Coronary artery (tissue), 2 donors: ENCODE results near the gene FRMD4A.

ENCODE experiments used
- DNase-seq: peaks from one replicate; pipeline ENCODE4 v3.0.0-alpha.2; 2017; ENCODE audit warnings: low spot score
- H3K27ac ChIP-seq, 2 donors: fragments of 200-600 bp; sonication (generic); one replicate each; pipeline ENCODE4 v1.5.1; 2016 to 2019
- H3K4me3 ChIP-seq: fragments of 200-600 bp; sonication (generic); 2 replicates; pipeline ENCODE4 v1.5.1; 2016; ENCODE audit warnings: mild to moderate bottlenecking, moderate library complexity
- TF ChIP-seq, protein P1 (sequence below): fragments of 200-600 bp; sonication (generic); IDR thresholded peaks from one replicate; pipeline ENCODE4 v1.5.1; 2019; ENCODE audit warnings: antibody characterized with exemption

The FRMD4A gene

DNA sequence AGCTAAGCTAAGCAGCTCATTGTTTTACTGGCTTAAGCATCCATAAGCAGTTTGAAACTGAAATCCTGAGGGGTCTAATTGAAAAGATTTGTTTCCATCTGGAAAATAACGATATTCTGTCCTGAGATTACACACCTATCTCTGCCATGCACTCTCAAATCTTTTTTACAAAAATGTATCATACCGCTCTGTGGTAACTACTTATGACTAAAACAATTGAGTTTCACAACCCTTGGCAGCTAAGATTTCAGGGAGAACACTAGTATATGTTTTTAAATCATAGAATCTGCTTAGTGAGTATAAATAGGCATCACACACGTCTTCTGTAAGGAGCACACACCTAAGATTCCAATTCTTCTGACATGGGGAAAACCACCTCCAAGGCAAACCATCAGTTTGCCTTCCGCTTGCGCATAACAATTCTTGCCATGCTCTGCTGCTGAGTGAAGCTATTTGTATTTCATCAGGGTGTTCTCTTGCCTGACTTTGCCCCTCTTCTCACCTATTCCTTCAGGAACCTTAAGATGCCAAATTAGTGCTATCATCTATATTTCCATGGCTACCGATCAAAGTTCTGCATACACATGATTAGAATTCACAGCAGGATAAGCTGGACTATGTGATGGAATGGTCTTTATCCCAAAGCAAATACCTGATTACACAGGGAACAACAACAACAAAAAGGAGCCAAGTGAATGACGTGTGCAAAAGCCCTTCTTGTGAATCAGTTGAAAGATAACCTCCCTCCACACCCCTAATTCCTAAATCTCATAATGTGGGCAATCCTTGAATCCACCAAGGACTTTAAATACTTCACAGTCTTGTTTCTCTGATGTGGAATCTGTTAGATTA lies 703.0 kb downstream of the FRMD4A start:
- TF ChIP-seq, protein P1, sequence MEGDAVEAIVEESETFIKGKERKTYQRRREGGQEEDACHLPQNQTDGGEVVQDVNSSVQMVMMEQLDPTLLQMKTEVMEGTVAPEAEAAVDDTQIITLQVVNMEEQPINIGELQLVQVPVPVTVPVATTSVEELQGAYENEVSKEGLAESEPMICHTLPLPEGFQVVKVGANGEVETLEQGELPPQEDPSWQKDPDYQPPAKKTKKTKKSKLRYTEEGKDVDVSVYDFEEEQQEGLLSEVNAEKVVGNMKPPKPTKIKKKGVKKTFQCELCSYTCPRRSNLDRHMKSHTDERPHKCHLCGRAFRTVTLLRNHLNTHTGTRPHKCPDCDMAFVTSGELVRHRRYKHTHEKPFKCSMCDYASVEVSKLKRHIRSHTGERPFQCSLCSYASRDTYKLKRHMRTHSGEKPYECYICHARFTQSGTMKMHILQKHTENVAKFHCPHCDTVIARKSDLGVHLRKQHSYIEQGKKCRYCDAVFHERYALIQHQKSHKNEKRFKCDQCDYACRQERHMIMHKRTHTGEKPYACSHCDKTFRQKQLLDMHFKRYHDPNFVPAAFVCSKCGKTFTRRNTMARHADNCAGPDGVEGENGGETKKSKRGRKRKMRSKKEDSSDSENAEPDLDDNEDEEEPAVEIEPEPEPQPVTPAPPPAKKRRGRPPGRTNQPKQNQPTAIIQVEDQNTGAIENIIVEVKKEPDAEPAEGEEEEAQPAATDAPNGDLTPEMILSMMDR = no peak
- no peak overlapping the region for H3K4me3 ChIP-seq
- DNase-seq = no peak
- H3K27ac ChIP-seq = no peak overlapping the region

DNA sequence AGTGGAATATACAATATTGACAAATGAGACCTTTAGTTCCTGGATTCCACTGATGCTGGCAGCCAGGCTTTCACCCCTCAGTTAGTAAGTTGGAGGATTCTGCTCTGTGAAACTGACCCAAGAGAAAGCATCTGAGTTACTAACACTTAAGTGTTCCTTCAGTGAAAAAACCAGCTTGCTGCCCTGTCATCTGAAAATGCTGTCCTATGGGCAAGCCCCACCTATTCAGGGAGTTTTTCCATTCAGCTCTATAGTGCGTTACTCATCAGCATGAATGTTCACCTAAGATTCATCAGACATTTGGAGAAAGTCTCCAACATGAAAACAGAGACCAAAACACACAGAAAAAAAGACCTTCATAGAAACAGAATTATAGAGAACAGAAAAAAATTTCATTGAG lies 706.1 kb downstream of the FRMD4A start:
- Histone ChIP-seq H3K27ac (no peak overlapping the region), H3K4me3 (no peak overlapping the region)
- no peak for DNase-seq
- TF ChIP-seq, protein P1 = no peak

DNA sequence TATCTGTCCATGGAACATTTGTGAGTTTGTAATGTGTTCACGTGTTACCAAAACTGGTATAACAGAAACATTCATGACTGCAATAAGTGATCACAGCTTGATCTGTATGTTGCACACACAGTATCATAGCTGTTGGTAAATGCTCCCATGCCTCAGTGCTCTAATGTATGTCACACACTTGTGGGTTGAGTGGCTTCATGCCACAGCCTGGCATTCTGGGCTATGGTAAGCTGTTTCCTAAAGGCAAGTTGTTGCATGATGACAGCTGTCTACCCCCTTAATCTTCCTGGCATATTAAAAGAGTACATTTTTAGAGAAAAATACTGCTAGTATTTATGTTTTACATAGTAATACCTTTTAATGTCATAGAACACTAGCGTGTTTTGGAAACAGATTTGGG lies 708.8 kb downstream of the FRMD4A start:
- TF ChIP-seq, protein P1 = no peak
- Histone ChIP-seq H3K27ac (no peak overlapping the region), H3K4me3 (no peak overlapping the region)
- no peak for DNase-seq

DNA sequence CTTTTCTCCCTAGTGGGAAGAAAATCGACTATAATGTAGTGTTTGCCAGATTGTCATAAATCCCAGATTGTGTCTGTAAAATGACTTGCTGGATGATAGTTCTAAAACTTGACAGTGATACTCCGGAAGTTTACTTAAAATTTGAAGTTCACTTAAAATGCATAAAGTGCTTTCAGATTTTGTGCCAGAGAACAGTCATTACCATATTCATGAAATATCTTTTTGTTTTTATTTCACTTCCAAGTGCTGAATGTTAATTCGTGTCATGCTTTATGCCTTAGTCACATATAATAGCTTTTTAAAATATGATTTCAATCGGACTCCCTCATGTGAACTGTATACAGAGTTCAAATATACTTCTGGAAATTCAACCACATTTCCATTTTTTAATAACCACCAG lies 713.6 kb downstream of the FRMD4A start:
- Histone ChIP-seq H3K4me3 (no peak overlapping the region), H3K27ac (no peak overlapping the region)
- no peak for DNase-seq
- TF ChIP-seq, protein P1 = no peak

DNA sequence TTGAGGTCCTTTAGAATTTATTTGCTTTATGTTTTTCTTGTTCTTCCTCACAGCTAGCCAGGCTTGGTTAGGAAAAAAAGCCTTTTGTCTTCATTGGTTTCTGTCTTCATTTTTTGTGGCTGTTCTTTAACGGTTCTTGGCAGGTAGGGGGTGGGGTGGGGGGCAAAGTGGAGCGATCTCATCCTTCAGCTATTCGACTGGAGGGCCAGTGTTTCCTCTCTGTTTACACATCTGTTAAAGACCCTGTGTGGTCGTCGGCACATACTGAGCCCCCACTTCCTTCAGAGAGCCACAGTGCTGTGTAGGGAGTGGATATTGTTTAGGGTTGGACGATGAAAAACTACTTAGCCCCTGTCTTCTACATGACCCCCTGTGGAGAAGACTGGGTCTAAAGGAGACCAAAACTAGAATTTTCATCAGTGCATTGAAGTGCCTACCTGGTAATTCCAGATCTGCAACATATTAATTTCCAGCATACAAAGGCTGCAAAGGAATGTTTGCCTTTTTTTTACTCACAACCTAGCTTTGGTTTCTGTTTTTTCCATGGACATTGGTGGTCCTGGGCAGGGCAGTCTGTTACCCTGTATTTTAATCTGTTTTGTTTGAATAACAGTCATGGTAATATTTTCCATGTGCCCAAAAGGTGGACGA lies 714.9 kb downstream of the FRMD4A start:
- no peak for DNase-seq
- TF ChIP-seq, protein P1 = no peak
- no peak overlapping the region for H3K27ac ChIP-seq
- H3K4me3 ChIP-seq = no peak overlapping the region

DNA sequence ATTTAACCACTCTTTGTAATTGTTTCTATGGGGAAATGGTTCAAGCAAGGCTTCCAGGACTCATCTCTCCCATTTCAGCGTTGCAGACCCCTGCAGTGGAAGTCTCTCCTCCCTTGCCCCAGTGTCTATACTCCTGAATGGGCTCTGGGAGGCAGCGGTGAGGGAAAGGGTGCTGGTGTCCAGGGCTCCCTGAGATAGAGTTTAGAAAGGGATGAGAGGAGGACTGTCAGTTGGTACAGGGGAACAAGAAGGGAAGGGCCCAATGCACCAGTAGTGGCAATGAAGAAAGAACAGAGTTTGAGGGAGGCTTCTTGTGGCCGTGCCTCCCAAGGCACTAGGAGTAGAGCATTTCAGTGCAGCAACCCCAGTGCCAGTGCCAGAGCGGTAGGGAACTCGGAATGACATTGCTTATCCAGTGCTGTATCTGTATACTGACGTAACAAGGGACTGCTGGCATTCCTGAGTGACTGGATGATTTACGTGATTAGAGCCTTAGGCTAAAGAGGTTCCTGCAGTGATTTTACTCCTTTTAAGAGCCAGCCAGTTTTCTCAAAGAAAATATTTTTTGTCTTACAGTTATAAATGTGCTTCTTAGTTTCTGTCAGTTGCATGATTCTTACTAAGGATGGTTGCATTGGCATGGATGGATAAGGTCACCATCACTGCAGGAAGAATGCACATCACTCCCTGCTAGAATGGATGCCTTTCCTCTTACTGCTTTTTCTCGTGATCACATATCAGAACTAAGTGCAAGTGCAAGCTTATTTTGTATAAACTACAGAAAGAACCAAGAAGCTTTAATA lies 716.0 kb downstream of the FRMD4A start:
- Histone ChIP-seq H3K27ac (peak overlapping the region in 1 of 2 donors; percentile 14), H3K4me3 (no peak overlapping the region)
- TF ChIP-seq, protein P1 = no peak
- DNase-seq = no peak
